ENCODE data around the gene GPR153. TPM values are rescaled to one million over a fixed set of nuclear protein-coding genes. Genes with fewer than 3 reads are reported as not detected.

The GPR153 gene
- total RNA-seq, 1 donor from 2014 or later, result 3.0 TPM

- DNase-seq (ENCODE audit: low read depth in 2 of 2), result peak; percentile 36 to 41
These were observed 11.8 kb downstream of the GPR153 start for GRCh38 chr1:6248932-6249738.

- DNase-seq (ENCODE audit: low read depth in 2 of 2), result no peak
These were observed 12.6 kb downstream of the GPR153 start for GRCh38 chr1:6248161-6248776.

- no peak for DNase-seq (ENCODE audit: low read depth in 2 of 2)
These were observed 13.2 kb downstream of the GPR153 start for GRCh38 chr1:6247651-6248050.

GRCh38 chr1:6246497-6247467, 14.1 kb downstream of the GPR153 start:
- peak; percentile 79 to 87 for DNase-seq (ENCODE audit: low read depth in 2 of 2)

GRCh38 chr1:6245869-6246496, 14.9 kb downstream of the GPR153 start:
- DNase-seq (ENCODE audit: low read depth in 2 of 2), result peak in 1 of 2 donors; percentile 41

GRCh38 chr1:6245086-6245868, 15.6 kb downstream of the GPR153 start:
- DNase-seq (ENCODE audit: low read depth in 2 of 2), result peak; percentile 81 to 82

- DNase-seq (ENCODE audit: low read depth in 2 of 2), result no peak
These were observed 16.4 kb downstream of the GPR153 start for GRCh38 chr1:6244401-6245049.

- no peak for DNase-seq (ENCODE audit: low read depth in 2 of 2)
These were observed 16.9 kb downstream of the GPR153 start, which contains the start of gene HES3 for GRCh38 chr1:6243993-6244392. Gene HES3, plus strand, starts transcription at chr1:6244179. Its CDS starts 187 bp downstream, at chr1:6244366.

- no peak for DNase-seq (ENCODE audit: low read depth in 2 of 2)
These were observed 17.7 kb downstream of the GPR153 start for GRCh38 chr1:6243053-6243834.

- DNase-seq (ENCODE audit: low read depth in 2 of 2), result no peak
These were observed 18.8 kb downstream of the GPR153 start for GRCh38 chr1:6241887-6242740.

- DNase-seq (ENCODE audit: low read depth in 2 of 2), result no peak
These were observed 19.6 kb downstream of the GPR153 start for GRCh38 chr1:6241107-6241886.

GRCh38 chr1:6239950-6240768, 20.7 kb downstream of the GPR153 start:
- DNase-seq (ENCODE audit: low read depth in 2 of 2), result no peak

- DNase-seq (ENCODE audit: low read depth in 2 of 2), result no peak
These were observed 21.6 kb downstream of the GPR153 start for GRCh38 chr1:6239213-6239752.

- no peak for DNase-seq (ENCODE audit: low read depth in 2 of 2)
These were observed 23.8 kb downstream of the GPR153 start for GRCh38 chr1:6237093-6237492.

GRCh38 chr1:6235296-6235677, 25.6 kb downstream of the GPR153 start:
- DNase-seq (ENCODE audit: low read depth in 2 of 2), result no peak

Measured in lung microvascular endothelial cell (primary cell).